Mesendoderm (in vitro differentiated cells): Measurements from ENCODE around the gene CARD14.
A peak's percentile ranks its signal among the peaks of the same experiment; 100 is the strongest.

Experiments
- DNase-seq: peaks from one replicate; pipeline ENCODE4 v3.0.0; 2013
- H2AK5ac ChIP-seq: 2 replicates; pipeline ENCODE4 v1.6.1; 2013; ENCODE audit warnings: low read length, inconsistent platforms
- H2BK120ac ChIP-seq: 2 replicates; pipeline ENCODE4 v1.6.1; 2013; ENCODE audit warnings: low read depth, mild to moderate bottlenecking, low read length, moderate library complexity, mixed read lengths
- H2BK15ac ChIP-seq: replicated peaks from 2 replicates; pipeline ENCODE4 v1.6.1; 2013; ENCODE audit warnings: low read depth, mild to moderate bottlenecking, moderate library complexity
- H2BK5ac ChIP-seq: 2 replicates; pipeline ENCODE4 v1.6.1; 2013; ENCODE audit warnings: low read length, inconsistent platforms
- H3K18ac ChIP-seq: 2 replicates; pipeline ENCODE4 v1.6.1; 2013; ENCODE audit warnings: mild to moderate bottlenecking, low read length, mixed read lengths
- H3K23ac ChIP-seq: one replicate; pipeline ENCODE4 v1.6.1; 2013; ENCODE audit warnings: low read length
- H3K27ac ChIP-seq: 2 replicates; pipeline ENCODE4 v1.5.1; 2013; ENCODE audit warnings: low read depth, mild to moderate bottlenecking, inconsistent platforms, low read length, moderate library complexity
- H3K27me3 ChIP-seq: 2 replicates; pipeline ENCODE4 v1.6.1; 2013; ENCODE audit warnings: low read length, control low read depth, mild to moderate bottlenecking, inconsistent platforms; ENCODE audit not compliant: insufficient read depth, poor library complexity
- H3K36me3 ChIP-seq: 2 replicates; pipeline ENCODE4 v1.6.1; 2013; ENCODE audit warnings: low read length, inconsistent platforms; ENCODE audit not compliant: control insufficient read depth, insufficient read depth
- H3K4ac ChIP-seq: one replicate; pipeline ENCODE4 v1.6.1; 2013; ENCODE audit warnings: low read depth, mild to moderate bottlenecking, low read length, moderate library complexity
- H3K4me1 ChIP-seq: 2 replicates; pipeline ENCODE4 v1.6.1; 2013; ENCODE audit warnings: low read depth, low read length, inconsistent platforms; ENCODE audit not compliant: control insufficient read depth
- H3K4me2 ChIP-seq: 2 replicates; pipeline ENCODE4 v1.6.1; 2013; ENCODE audit warnings: low read length
- H3K4me3 ChIP-seq: 2 replicates; pipeline ENCODE4 v1.5.1; 2013; ENCODE audit warnings: mild to moderate bottlenecking, low read length
- H3K56ac ChIP-seq: one replicate; pipeline ENCODE4 v1.6.1; 2013; ENCODE audit warnings: low read length
- H3K79me1 ChIP-seq: 2 replicates; pipeline ENCODE4 v1.6.1; 2013; ENCODE audit warnings: low read length, inconsistent platforms
- H3K79me2 ChIP-seq: 2 replicates; pipeline ENCODE4 v1.6.1; 2013; ENCODE audit warnings: mild to moderate bottlenecking, low read length; ENCODE audit not compliant: control insufficient read depth, insufficient read depth
- H3K9ac ChIP-seq: 2 replicates; pipeline ENCODE4 v1.6.1; 2013; ENCODE audit warnings: low read length, inconsistent platforms
- H4K5ac ChIP-seq: one replicate; pipeline ENCODE4 v1.6.1; 2013; ENCODE audit warnings: low read length
- H4K8ac ChIP-seq: one replicate; pipeline ENCODE4 v1.6.1; 2013; ENCODE audit warnings: low read depth, mild to moderate bottlenecking, control low read depth, low read length, moderate library complexity
- WGBS: extraction: QIAGEN DNeasy Blood & Tissue Kit; methylation state at CpG from one replicate; pipeline ENCODE4 v1.1.7; 2013; ENCODE audit warnings: low lambda C conversion rate, missing lambda C conversion rate; ENCODE audit not compliant: insufficient coverage; ENCODE audit errors: extremely low coverage; 5-methylcytosine and 5-hydroxymethylcytosine counted together

Gene CARD14

GRCh38 chr17:80222376-80223141, 52.7 kb downstream of the CARD14 start:
- no peak overlapping the region for H3K56ac ChIP-seq
- no peak overlapping the region for H3K4me2 ChIP-seq
- H3K4me3 ChIP-seq, result no peak overlapping the region
- no peak overlapping the region for H3K9ac ChIP-seq
- no peak overlapping the region for H2AK5ac ChIP-seq
- peaks cover 3% of the 10 kb centered on the region for H3K79me1 ChIP-seq
- no peak overlapping the region for H2BK120ac ChIP-seq
- peaks cover 2% of the 10 kb centered on the region for H3K79me2 ChIP-seq
- H2BK5ac ChIP-seq, result no peak overlapping the region
- no peak overlapping the region for H4K8ac ChIP-seq
- H3K36me3 ChIP-seq, result no peaks in the 10 kb centered on the region
- no peak overlapping the region for H2BK15ac ChIP-seq
- H3K4me1 ChIP-seq, result peaks cover 3% of the 10 kb centered on the region
- H3K18ac ChIP-seq, result no peak overlapping the region
- WGBS, result no CpG with 5 or more reads among the region's 18 CpGs
- no peak overlapping the region for H3K27ac ChIP-seq
- H4K5ac ChIP-seq, result no peak overlapping the region
- H3K4ac ChIP-seq, result no peak overlapping the region
- no peaks in the 10 kb centered on the region for H3K27me3 ChIP-seq
- H3K23ac ChIP-seq, result no peak overlapping the region
- DNase-seq, result no peak

GRCh38 chr17:80223142-80223815, 53.4 kb downstream of the CARD14 start:
- no peak overlapping the region for H4K5ac ChIP-seq
- no peak overlapping the region for H3K56ac ChIP-seq
- no peak overlapping the region for H4K8ac ChIP-seq
- H3K36me3 ChIP-seq, result no peaks in the 10 kb centered on the region
- H3K18ac ChIP-seq, result no peak overlapping the region
- H3K79me2 ChIP-seq, result peaks cover 2% of the 10 kb centered on the region
- no peak for DNase-seq
- no peak overlapping the region for H2BK120ac ChIP-seq
- WGBS, result no CpG with 5 or more reads among the region's 18 CpGs
- H3K79me1 ChIP-seq, result no peaks in the 10 kb centered on the region
- no peak overlapping the region for H2AK5ac ChIP-seq
- H3K4me1 ChIP-seq, result peaks cover 3% of the 10 kb centered on the region
- no peak overlapping the region for H3K4me3 ChIP-seq
- no peaks in the 10 kb centered on the region for H3K27me3 ChIP-seq
- no peak overlapping the region for H3K4ac ChIP-seq
- no peak overlapping the region for H2BK15ac ChIP-seq
- no peak overlapping the region for H3K27ac ChIP-seq
- H3K4me2 ChIP-seq, result no peak overlapping the region
- H3K9ac ChIP-seq, result no peak overlapping the region
- H3K23ac ChIP-seq, result no peak overlapping the region
- no peak overlapping the region for H2BK5ac ChIP-seq

GRCh38 chr17:80223838-80224497, 54.1 kb downstream of the CARD14 start:
- no peak overlapping the region for H3K9ac ChIP-seq
- H2BK120ac ChIP-seq, result no peak overlapping the region
- no peak overlapping the region for H3K56ac ChIP-seq
- no peak overlapping the region for H4K5ac ChIP-seq
- no peaks in the 10 kb centered on the region for H3K27me3 ChIP-seq
- H3K36me3 ChIP-seq, result no peaks in the 10 kb centered on the region
- peaks cover 2% of the 10 kb centered on the region for H3K79me2 ChIP-seq
- no peak for DNase-seq
- H4K8ac ChIP-seq, result no peak overlapping the region
- 100% methylated on average over 7 of the region's 11 CpGs for WGBS
- H3K27ac ChIP-seq, result no peak overlapping the region
- no peak overlapping the region for H2BK15ac ChIP-seq
- no peak overlapping the region for H3K4me2 ChIP-seq
- H3K23ac ChIP-seq, result no peak overlapping the region
- no peak overlapping the region for H2AK5ac ChIP-seq
- no peak overlapping the region for H2BK5ac ChIP-seq
- no peaks in the 10 kb centered on the region for H3K79me1 ChIP-seq
- no peak overlapping the region for H3K4ac ChIP-seq
- peaks cover 3% of the 10 kb centered on the region for H3K4me1 ChIP-seq
- no peak overlapping the region for H3K4me3 ChIP-seq
- H3K18ac ChIP-seq, result no peak overlapping the region

- H3K56ac ChIP-seq, result no peak overlapping the region
- H4K8ac ChIP-seq, result no peak overlapping the region
- no peak overlapping the region for H3K4me3 ChIP-seq
- H3K79me2 ChIP-seq, result peaks cover 2% of the 10 kb centered on the region
- WGBS, result no CpG with 5 or more reads among the region's 6 CpGs
- H3K79me1 ChIP-seq, result no peaks in the 10 kb centered on the region
- H3K18ac ChIP-seq, result no peak overlapping the region
- no peak overlapping the region for H3K4ac ChIP-seq
- no peak overlapping the region for H4K5ac ChIP-seq
- peak; percentile 29 for DNase-seq
- H2BK15ac ChIP-seq, result no peak overlapping the region
- no peak overlapping the region for H2BK5ac ChIP-seq
- no peaks in the 10 kb centered on the region for H3K36me3 ChIP-seq
- no peaks in the 10 kb centered on the region for H3K27me3 ChIP-seq
- peaks cover 3% of the 10 kb centered on the region for H3K4me1 ChIP-seq
- no peak overlapping the region for H2AK5ac ChIP-seq
- no peak overlapping the region for H3K9ac ChIP-seq
- H3K23ac ChIP-seq, result no peak overlapping the region
- no peak overlapping the region for H2BK120ac ChIP-seq
- no peak overlapping the region for H3K27ac ChIP-seq
- H3K4me2 ChIP-seq, result no peak overlapping the region
Measured at GRCh38 chr17:80224683-80225082, 54.9 kb downstream of the CARD14 start.

GRCh38 chr17:80225230-80225629, 55.4 kb downstream of the CARD14 start:
- H3K27me3 ChIP-seq, result no peaks in the 10 kb centered on the region
- H3K4me2 ChIP-seq, result no peak overlapping the region
- H3K27ac ChIP-seq, result no peak overlapping the region
- no peaks in the 10 kb centered on the region for H3K79me2 ChIP-seq
- no peak overlapping the region for H3K56ac ChIP-seq
- H2BK5ac ChIP-seq, result no peak overlapping the region
- H3K18ac ChIP-seq, result no peak overlapping the region
- H4K5ac ChIP-seq, result no peak overlapping the region
- H3K23ac ChIP-seq, result no peak overlapping the region
- no peak overlapping the region for H2BK15ac ChIP-seq
- H3K36me3 ChIP-seq, result no peaks in the 10 kb centered on the region
- whole genome bisulfite sequencing, result no CpG with 5 or more reads among the region's 6 CpGs
- no peak overlapping the region for H3K4ac ChIP-seq
- peak; percentile 18 for DNase-seq
- peaks cover 3% of the 10 kb centered on the region for H3K4me1 ChIP-seq
- no peak overlapping the region for H2AK5ac ChIP-seq
- no peaks in the 10 kb centered on the region for H3K79me1 ChIP-seq
- H4K8ac ChIP-seq, result no peak overlapping the region
- H2BK120ac ChIP-seq, result no peak overlapping the region
- no peak overlapping the region for H3K4me3 ChIP-seq
- H3K9ac ChIP-seq, result no peak overlapping the region
